ENCODE results near the gene MRPL46.

- TF ChIP-seq CTCF (IDR thresholded peaks at IDR 0.05) (no peak), POLR2AphosphoS5 (IDR thresholded peaks at IDR 0.05) (no peak), EP300 (IDR thresholded peaks at IDR 0.05) (no peak)
Observed at GRCh38 chr15:88477126-88477525, 9.9 kb upstream of the MRPL46 start.

All from upper lobe of left lung (tissue), 4 donors.